HG03575 (cell line): ENCODE measurements around the gene KIF20B.

ENCODE experiments used
- ATAC-seq: cut with Tn5 transposase; IDR thresholded peaks from one replicate; pipeline ENCODE4 v1.9.1; 2021; ENCODE audit not compliant: unreplicated experiment, insufficient number of reproducible peaks, low FRiP score; ENCODE audit errors: extremely low read depth

KIF20B gene

GRCh38 chr10:89701242-89702120 is at the start of gene KIF20B:
Gene KIF20B (plus strand): TSS chr10:89701590. CDS start chr10:89705295, 3,705 bp downstream.
- peak; percentile 76 for ATAC-seq

DNA sequence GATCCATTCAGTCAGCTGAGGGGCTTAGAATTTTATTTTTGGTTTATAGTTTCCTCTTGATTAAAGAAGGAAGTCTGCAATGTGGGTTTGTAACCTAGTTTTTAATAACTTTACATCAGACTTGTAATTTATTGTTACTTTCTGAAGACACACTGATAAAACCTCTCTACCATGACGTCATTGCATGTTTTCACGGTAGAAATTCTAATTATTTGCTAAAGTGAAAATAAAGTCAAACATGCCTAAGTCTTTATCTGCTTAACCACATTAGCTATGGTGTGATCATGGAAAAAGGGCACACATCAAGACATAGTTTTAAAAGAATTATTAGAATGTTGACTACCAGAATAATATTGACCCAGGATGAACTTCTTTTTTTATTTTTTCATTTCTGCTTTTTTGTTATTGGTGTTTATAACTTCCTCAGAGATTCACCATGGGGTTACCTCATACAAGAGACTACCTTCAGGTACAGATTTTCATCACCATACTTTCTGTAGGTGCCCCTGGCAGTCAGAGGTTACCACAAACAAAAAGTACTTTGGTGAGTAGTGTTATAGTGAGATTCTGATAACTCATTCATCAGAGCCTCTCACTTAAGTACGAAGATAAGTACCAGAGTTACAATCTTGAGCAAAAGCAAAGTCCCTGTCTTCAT is 49.3 kb upstream of the KIF20B start:
- ATAC-seq = peak; percentile 52

- ATAC-seq = no peak
These were observed 48.5 kb upstream of the KIF20B start for GRCh38 chr10:89652806-89653370.

- no peak for ATAC-seq
These were observed 48.0 kb upstream of the KIF20B start for GRCh38 chr10:89653410-89653869.

DNA sequence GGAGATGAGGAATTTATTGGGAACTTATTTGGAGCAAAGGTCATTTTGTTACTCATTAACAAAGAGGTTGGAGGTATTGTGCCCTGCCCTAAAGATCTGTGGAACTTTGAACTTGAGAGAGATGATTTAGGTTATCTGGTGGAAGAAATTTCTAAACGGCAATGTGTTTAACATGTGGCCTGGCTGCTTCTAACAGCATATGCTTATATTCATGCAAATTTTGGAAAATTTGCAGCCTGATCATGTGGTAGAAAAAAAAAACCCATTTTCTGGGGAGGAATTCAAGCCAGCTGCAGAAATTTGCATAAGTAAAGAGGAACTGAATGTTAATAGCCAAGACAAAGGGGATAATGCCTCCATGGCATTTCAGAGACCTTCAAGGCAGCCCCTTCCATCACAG is 45.7 kb upstream of the KIF20B start:
- no peak for ATAC-seq

- ATAC-seq = no peak
These were observed 44.1 kb upstream of the KIF20B start for GRCh38 chr10:89657302-89657701.

- ATAC-seq = no peak
These were observed 42.0 kb upstream of the KIF20B start for GRCh38 chr10:89659143-89660131.

GRCh38 chr10:89662596-89662995 is 38.8 kb upstream of the KIF20B start:
- ATAC-seq = no peak

DNA sequence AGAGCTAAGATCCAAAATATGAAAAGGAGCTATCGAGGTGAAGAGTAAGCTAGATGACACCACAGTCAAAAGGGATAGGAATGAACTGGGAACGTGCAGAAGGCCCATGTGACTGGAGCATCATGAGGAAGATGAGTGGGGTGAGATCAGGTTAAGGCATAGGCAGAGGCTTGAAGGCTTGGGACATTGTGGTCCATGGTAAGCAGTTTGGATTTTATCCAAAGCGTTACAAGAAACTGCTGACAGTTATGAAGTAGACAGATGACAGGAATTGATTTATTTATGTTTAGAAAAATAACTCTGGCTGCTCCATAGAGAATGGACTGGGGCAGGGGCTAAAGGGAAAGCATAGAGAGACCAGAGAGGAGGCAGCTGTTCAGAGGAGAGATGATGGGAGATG is 38.2 kb upstream of the KIF20B start:
- no peak for ATAC-seq

GRCh38 chr10:89664203-89664602 is 37.2 kb upstream of the KIF20B start:
- no peak for ATAC-seq

- ATAC-seq = no peak
These were observed 36.1 kb upstream of the KIF20B start for GRCh38 chr10:89665302-89665701.

DNA sequence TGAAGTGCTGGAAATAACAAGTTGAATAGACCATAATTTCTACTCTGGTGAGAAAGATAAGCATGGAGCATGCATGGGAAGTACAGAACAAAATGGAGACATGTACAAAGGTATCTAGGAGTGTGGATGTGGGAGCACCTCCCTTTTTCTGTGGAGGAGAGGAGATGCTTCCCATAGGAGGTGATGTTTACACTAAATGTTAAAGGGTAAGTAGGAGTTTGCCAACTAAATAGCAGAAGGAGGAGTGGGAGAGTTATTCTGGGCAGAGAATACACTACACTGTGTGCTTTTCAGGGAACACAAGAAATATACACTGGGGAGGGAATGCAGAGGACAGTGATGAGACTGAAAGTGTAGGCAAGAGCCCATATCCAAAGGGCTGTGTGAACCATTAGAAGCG is 35.3 kb upstream of the KIF20B start:
- ATAC-seq = no peak

DNA sequence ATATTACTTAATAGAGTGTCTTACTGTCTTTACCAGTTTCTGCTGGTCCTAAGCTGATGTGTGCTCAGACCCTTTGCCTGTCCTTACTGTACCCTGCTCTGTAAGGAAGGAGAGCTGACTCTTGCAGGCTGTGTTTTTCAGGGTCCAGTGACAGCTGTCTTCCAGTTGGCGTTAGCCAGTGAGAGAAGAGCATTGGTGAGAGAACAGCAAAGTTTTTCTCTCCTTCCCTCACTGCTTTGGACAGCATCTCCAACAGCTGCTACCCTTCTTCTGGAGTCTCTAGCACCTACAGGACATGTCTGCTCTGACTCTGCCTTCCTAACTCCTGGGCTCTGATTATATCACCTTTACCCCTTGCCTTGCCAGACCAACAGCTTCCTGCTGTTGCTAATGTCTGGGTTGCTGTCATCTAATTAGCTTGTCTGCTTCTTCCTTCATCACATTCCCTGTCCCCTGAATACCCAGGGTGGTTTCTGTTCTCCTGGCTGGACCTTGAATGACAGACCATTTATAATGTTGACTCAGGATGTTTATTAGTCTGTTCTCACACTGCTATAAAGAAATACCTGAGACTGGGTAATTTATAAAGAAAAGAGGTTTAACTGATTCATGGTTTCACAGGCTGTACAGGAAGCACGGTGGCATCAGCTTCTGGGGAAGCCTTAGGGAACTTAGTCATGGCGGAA is 32.9 kb upstream of the KIF20B start:
- no peak for ATAC-seq

DNA sequence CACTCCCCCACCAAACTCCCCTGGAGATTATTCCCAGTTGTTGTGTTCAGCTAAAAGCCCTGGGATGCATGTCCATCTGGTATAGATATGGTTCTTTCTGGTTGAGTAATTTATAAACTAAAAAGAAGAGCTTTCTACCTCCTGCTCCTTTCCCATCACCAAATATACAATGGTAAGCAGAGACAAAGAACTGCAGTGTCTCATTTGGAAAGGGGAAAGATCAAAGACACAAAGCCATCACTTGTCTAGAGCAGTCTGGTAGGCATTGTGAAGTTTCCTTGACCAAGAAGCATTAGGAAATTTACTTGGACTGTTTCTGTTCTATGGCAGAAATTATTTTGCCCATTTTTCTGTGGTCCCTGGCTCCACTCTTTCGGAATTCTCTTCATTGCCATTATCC is 31.4 kb upstream of the KIF20B start:
- no peak for ATAC-seq

- no peak for ATAC-seq
These were observed 30.5 kb upstream of the KIF20B start for GRCh38 chr10:89670926-89671325.

- ATAC-seq = no peak
These were observed 24.0 kb upstream of the KIF20B start for GRCh38 chr10:89677341-89677740.

DNA sequence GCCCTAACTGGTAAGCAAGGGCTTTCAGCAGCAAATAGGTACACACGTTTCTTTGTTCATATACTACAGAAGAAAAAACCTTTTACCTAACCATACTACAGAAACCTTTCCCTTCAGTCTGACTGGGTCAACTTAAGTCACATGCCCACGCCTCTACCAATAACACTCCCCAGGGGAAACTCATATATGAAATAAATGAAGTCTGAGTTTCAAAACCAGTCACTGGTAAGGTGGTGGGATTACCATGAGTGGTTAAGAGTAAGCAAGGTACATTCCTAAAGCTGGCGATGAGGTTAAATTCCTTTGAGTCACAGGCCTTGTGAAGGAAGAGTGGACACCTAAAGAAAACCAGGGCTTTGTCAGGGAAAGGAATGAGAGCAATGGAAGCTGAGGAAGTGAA is 21.4 kb upstream of the KIF20B start:
- no peak for ATAC-seq

GRCh38 chr10:89683883-89684282 is 17.5 kb upstream of the KIF20B start:
- ATAC-seq = no peak
